HEK293T (cell line): ENCODE measurements around the gene SH3BP2.

Source experiments
- CTBP1 ChIP-seq: fragments of 450-650 bp; IDR thresholded peaks from 2 replicates; pipeline ENCODE4 v1.6.1; 2016; ENCODE audit warnings: borderline replicate concordance
- FOXA1 ChIP-seq: fragments of 450-650 bp; IDR thresholded peaks from 2 replicates; pipeline ENCODE4 v1.6.1; 2016; ENCODE audit warnings: mild to moderate bottlenecking
- FOXM1 ChIP-seq: fragments of 450-650 bp; IDR thresholded peaks from 2 replicates; pipeline ENCODE4 v1.6.1; 2017; ENCODE audit warnings: mild to moderate bottlenecking, borderline replicate concordance
- L3MBTL2 ChIP-seq: fragments of 450-650 bp; conservative IDR thresholded peaks from 2 replicates; pipeline ENCODE4 v1.6.1; 2016; ENCODE audit warnings: mild to moderate bottlenecking
- LEF1 ChIP-seq: fragments of 450-650 bp; IDR thresholded peaks from 2 replicates; pipeline ENCODE4 v1.6.1; 2017; ENCODE audit warnings: mild to moderate bottlenecking, borderline replicate concordance
- NFRKB ChIP-seq: fragments of 450-650 bp; IDR thresholded peaks from 2 replicates; pipeline ENCODE4 v1.6.1; 2016; ENCODE audit warnings: mild to moderate bottlenecking, moderate library complexity
- SP1 ChIP-seq: fragments of 450-650 bp; IDR thresholded peaks from 2 replicates; pipeline ENCODE4 v1.6.1; 2017
- SUZ12 ChIP-seq: fragments of 450-650 bp; IDR thresholded peaks from 2 replicates; pipeline ENCODE4 v1.6.1; 2016; ENCODE audit warnings: mild to moderate bottlenecking

DNA sequence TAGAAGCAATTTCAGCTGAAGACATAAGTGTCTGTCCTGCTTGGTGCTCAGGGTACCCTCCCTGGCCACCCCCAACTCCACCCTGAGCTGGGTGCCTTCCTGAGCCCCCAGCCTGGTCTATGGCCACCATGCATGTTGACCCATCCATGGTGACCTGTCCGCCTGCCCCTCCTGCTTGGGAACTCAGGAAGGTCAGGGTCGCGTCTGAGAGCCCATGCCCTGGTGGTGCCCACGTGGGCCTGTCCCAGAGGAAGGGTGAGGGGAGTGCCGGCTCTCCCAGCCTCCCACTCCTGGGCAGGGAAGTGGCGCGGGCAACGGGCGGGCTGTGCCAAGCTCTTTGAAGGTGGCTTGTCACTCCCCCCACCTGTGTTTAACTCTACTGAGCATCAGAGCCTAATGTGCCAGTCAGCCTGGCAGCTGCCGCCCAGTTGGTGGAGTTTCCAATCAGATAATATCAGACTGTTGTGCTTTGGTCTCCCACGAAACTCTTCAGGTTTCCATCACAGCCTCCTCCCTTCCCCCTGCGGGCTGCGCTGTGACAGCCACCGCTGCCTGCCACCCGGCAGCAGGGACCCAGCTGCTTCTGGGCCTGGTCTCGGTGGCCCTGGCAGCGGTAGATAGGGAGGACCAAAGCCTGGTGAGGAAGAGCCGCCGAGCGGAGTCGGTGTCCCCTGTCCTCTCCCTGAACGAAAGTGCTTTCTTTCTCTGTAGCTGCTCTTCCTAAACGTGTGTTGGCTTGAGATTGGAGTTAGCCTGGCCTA, 4.8 kb downstream of the SH3BP2 start:
- TF ChIP-seq FOXA1 (no peak), LEF1 (no peak), SUZ12 (no peak), L3MBTL2 (no peak), NFRKB (no peak), FOXM1 (no peak), SP1 (no peak), CTBP1 (no peak)
